LNCaP clone FGC (cell line): ENCODE measurements around the gene OLFML2B.

ENCODE experiments used
- DNase-seq: peaks from one replicate; pipeline ENCODE4 v3.0.0-alpha.2; 2011; ENCODE audit warnings: low read depth
- H3K4me3 ChIP-seq: 2 replicates; pipeline ENCODE4 v1.5.1; 2011; ENCODE audit warnings: mild to moderate bottlenecking, low read depth, low read length, control low read depth
- CTCF ChIP-seq: IDR thresholded peaks from 2 replicates; pipeline ENCODE4 v1.5.1; 2012; ENCODE audit warnings: mild to moderate bottlenecking; ENCODE audit not compliant: control insufficient read depth, insufficient read depth; ENCODE audit errors: extremely low read depth

The OLFML2B gene

DNA sequence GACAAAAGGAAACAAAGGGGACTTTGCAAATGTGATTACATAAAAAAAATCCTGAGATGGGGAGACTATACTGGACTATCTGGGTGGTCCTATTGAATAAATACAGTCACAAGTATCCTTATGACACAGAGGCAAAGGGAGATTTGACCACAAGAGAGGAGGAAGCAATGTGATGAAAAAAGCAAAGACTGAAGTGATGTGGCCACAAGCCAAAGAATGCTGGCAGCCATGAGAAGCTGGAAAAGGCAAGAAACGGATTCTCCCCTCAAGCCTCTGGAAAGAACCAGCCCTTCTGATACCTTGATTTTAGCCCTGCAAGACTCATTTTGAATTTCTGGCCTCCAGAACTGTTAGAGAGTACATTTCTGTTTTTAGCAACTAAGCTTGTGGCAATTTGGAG, 36.4 kb downstream of the OLFML2B start:
- no peak for DNase-seq
- no peak for TF ChIP-seq CTCF
- H3K4me3 ChIP-seq: no peak overlapping the region

GRCh38 chr1:161986328-161986727, 37.3 kb downstream of the OLFML2B start:
- no peak for TF ChIP-seq CTCF

DNA sequence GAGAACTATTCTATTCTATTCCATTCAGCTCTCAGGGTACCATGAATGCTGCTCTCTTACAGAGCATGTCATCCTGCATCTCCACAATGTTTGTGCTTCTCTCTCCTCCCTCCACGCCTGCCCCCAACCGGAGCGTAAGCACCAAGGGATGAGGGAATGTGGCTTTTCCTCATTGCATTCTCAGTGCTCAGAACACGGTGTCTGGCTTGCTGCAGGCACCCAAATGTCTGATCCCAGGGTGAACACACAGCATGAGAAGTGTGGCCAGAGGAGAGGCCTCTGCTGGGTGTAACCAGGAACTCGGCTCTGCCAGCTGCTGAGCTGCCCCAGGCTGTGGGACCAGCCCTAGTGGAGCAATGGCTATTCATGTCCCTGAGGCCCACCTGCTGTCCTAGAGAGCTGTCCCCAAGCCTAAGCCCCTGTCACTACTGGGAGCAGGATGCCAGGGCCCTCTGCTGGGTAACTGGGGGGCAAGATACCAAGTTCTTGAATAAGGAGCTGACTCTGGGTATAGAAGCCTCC, 38.3 kb downstream of the OLFML2B start:
- no peak for TF ChIP-seq CTCF

More at GRCh38 chr1:161986328-161986727, 37.3 kb downstream of the OLFML2B start:
- no peak for DNase-seq
- no peak overlapping the region for H3K4me3 ChIP-seq

GRCh38 chr1:161983725-161984124, 39.9 kb downstream of the OLFML2B start:
- TF ChIP-seq CTCF: no peak
- no peak for DNase-seq
- no peak overlapping the region for H3K4me3 ChIP-seq

More for the DNA sequence above, 38.3 kb downstream of the OLFML2B start:
- H3K4me3 ChIP-seq: no peak overlapping the region
- DNase-seq: no peak

DNA sequence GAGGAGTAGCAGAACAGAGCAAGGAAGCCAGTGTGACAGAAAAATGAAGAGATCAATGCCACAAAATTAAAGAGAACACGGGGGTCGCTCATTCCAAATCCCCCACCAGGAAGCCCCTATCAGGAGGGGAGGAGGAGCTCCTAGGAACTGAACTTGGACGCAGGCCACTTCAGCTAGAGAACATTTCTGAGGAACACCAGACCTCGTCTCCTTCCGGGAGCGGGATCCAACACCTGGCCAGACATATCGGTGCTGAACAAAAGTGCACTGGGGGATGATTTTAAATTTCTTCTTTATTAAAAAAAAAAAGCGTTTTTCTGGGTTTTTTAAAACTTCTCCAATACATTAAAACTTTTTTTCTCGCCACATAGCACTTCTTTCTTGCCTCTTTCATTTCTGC, 40.8 kb downstream of the OLFML2B start:
- no peak for DNase-seq
- TF ChIP-seq CTCF: no peak
- H3K4me3 ChIP-seq: no peak overlapping the region

DNA sequence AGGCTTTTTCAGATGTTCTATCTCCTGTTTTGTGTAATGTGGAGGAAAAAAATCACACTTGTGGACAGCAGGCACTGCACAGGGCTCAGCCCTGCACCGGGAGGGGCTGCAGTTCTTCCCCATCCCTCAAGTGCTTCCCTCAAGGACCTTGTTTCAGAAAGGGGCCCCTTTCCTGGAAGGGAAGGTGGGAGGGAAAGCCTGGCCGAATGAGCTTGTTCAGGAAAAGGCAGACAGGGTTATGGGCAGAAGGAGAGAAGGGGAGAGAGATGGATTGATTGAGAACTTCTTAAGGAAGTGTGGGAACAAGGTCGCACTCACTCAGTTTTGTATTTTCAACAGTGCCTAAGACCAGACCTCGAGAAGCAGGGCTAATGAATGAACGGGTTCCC, 41.2 kb downstream of the OLFML2B start:
- no peak for DNase-seq
- no peak overlapping the region for H3K4me3 ChIP-seq
- TF ChIP-seq CTCF: no peak
